Measurements from ENCODE around the gene GPC6.

The GPC6 gene

DNA sequence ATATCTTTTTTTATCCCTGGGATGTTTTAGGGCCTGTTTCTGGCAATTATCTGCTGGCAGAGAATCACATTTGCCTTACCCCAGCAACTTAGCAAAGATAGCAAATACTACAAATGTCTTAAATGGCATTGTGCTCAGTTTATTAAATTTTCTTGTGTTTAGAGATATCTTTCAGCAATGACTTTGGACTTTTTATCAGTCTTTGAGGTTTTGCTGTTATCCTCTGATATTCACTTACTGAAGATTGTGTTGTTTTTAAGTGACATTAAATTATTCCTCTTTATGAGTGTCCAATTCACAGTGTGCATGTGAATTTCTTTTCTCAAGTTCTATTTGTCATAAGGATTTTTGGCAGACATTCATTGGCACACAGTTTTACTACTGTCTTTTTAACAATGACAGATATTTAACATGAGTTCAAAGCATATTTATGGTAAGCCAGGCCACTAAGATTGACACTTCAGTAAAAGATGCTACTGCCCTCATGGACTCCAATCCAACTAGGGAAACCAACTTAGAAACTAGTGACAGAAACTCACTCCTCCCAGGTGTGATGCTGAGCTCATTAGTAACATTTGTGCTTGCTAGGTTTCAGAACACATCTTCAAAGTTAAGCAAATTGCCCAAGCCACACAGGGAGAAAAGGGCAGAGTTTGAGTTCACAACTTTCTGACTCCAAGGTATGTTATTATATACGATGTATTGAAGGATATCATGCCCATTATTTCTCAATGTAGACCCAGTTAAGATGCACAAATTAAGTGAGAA is 481.9 kb downstream of the GPC6 start:
- DNase-seq = peak; percentile 39

DNA sequence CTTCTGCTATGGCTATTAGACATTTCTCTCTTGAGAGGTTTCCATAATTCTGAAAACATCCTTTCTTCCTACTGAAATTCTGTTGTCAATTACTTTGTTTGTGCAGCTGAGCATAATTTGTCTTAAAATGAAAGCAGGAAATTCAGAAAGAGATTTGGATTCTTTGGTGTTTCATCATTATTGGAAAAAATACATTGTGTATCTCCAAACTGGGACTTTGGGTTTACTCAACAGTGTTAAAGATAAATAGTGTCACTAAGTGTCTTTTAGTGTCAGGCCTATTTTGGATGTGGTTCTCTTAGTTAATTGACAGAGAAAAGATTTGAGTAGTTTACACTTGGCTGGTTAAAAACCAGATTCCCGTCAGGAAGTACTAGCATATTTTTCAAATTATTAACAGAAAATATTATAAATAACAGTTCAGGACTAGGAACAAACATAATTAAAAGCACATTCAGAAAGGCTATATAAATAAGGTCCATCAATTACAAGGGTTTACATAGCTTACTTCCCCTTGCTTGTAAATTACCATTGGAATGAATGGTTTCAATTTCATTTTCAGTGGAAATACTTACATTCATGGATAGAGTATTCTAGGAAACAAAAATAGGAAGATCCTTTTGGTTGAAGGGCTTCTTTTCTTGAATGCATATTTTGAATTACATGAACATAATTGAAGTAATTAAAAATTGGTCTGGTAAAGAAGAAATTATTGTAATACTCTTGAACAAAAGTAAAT is 483.1 kb downstream of the GPC6 start:
- peak; percentile 61 for DNase-seq

DNA sequence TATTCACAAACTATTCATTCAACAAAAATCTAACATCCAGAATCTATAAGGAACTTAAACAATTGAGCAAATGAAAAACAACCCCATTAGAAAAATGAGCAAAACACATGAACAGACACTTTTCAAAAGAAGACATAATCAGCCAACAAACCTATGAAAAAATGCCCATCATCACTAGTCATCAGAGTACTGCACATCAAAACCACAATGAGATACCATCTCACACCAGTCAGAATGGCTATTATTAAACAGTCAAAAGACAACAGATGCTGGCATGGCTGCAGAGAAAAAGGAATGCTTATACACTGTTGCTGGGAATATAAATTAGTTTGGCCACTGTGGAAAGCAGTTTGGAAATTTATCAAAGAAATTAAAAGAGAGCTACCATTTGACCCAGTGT is 487.6 kb downstream of the GPC6 start:
- DNase-seq = no peak

DNA sequence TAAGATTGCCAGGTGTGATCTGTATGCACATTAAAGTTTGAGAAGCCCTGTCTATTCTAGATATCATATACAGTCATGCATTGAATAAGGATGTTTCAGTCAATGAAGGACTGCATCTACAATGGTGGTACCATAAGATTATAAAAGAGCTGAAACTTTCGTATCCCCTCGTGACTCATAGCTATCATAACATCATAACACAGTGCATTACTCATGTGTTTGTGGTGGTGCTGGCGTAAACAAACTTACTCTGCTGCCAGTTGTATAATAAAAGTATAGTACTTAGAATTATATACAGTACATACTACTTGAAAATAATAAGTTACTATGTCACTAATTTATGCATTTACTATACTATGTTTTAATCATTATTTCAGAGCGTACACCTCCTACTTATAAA is 489.3 kb downstream of the GPC6 start:
- no peak for DNase-seq

DNA sequence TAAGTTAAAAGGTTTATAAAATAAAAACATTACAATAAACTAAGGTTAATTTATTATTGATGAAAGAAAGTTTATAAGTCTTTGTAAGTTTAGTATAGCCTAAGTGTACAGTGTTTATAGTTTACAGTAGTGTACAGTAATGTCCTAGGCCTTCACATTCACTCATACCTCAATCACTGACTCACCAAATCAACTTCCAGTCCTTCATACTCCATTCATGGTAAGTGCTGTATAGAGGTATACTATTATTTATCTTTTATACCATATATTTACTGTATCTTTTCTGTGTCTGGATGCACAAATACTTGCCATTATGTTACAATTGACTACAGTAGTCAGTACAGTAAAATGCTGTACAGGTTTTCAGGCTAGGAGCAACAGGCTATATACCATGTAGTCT is 490.0 kb downstream of the GPC6 start:
- DNase-seq = no peak

DNA sequence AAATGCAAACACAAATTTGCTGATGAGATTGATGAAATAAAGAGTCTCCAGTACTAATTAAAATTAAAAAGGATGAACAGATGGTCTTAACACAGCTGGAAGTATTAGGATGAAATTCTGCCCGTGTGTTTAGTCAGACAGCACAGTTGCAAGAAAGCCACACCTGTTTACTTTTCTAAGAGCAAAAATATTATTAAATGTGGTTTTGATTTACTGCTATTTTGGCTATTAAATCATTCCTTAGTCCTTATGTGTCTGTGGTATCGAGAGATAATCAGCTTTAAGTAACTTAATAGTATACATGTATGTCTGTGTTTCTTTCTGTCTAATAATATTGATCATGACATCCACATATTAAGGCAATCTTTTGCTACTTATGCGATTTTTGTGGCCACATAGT is 494.9 kb downstream of the GPC6 start:
- no peak for DNase-seq

DNA sequence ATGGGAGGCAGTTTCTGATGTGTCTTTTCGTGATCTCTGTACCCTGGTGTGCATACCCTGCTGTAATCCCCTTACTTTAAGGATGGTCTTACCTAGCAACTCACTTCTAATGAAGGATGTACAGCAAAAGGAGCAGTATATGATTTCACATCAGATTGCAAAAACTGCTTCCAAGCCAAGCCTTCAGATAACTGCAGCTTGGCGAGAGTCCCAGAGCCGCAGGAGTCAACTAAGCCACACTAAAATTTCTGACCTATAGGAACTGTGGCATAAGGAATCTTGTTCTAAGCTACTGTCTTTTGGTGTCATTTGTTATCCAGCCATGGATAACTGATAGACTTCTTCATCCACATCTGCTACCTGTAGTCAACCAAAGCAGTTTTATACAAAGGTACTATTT is 496.7 kb downstream of the GPC6 start:
- peak; percentile 8 for DNase-seq

DNA sequence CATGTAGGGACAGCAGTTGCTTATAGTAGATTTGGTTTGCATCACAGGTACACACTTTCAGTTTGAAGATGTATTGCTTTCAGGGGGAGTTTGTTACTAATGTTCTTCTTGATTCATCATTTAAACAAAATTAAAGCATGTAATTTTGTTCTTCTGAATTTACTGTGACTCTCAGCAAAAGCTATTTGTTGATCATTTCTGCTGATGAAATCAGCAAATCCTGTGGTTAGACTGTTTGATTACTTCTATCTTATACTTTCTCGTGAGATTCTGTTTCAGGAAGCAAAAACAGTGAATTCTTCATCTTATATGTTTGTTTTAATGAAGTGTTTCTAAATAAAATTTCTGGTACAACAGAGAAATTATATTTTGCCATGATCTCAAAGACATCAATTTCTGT is 497.6 kb downstream of the GPC6 start:
- DNase-seq = no peak

DNA sequence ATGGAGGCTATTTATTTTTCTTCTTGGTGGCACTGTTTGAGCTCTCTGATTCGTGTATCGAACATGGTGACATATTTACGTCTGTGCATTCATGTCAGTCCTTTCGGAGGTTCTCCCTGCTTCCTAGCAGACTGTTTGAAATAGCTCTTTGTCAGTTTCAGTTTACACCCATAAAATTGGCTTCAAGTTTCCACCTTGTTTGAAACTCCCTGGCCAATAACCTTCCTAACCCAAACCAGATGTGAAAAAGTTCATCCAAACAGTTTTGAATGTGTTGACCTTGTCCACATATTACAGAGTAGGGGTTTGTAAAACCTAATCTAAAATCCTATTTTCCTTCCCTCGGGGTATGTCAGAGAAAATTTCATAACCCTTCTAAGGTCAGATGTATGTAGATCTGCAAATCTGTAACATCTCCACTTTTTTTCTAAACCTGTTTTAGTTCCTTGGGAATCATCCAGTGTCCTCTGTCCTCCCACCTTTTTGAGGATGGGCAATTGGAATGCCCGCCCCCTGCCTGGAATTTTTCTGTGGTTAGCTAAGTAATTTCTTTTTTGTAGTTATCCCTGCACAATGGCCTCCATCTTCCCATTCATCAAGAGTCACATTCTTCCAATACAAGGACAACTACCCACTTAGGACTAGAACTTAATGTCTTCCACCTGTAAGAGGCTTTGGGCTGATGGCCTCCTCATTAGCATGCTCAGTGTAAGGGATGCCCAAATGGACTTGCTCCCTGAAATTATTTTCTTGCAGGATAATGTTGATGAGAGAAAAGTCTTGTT is 499.8 kb downstream of the GPC6 start:
- no peak for DNase-seq

DNA sequence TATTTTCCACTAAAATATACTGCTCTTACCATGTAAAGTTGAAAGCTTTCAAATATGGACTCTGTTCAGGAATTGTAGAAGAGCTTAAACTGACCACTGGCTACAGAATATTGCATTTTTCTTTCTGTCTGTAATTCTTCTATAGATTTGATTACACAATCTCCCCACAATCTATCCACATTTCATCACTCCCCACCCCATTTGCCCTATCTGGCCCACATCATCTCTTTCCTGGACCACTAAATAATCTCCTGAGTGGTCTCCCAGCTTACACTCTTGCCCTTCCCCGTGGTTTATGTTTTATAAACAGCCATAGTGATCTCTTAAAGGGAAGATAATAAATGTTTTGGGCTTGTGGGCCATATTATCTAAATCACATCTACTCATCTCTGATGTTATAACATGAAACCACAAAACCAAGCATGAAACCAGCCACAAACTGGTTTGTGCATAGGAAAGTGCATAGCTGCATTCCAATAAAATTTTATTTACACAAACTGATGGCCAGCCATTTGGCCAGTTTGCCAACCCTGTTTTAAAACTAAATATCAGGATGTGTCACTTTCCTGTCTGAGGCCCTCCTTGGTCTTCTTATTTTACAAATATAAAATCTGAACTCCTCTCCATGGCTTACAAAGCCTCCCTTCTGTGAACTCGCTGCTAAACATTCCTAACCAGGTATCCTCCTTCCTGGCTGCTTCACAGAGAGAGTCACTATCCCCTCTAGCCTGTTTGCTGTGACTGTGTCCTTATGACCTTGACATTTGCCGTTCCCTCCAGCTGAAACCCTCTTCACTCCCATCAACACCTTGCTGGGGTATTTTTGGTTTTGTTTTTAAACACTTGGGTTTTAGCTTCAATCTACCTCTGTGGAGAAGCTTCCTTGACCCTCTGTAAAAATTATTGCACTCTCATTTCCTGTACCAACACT is 500.9 kb downstream of the GPC6 start:
- DNase-seq = no peak

DNA sequence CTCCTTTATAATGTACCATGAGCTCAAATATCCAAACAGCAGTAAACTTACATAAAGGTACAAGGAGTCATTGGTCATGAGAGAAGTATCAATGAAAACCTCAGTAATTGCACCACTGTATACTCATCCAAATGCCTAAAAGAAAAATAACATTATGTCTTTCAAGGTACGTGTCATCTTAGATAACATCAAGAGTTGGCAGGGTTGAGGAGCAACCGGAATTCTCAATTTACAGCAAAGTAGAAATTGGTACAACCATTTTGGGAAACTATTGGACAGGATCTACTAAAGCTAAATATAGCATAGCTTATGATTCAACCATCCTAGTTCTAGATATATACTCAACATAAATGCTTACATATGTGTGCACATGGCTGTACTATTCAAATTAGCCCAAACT is 502.8 kb downstream of the GPC6 start:
- DNase-seq = no peak

DNA sequence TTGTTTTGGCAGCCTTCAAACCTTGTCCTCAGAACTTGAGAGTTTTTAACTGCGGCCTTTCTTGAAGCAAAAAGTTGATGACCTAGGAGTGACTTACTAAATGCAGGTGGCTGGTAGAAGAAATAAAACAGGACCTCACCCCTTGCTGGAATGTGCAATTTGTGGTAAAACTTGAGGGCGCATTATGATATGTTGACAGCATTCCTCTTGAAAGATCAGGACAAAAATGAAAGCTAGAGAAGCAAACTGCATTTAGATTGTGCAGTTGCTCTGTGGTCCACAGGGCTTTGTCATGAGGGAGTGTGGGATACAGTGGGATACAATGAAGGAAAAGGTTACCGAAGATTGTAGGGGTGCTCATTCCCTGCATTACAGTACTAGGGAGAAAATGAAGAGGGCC is 504.2 kb downstream of the GPC6 start:
- DNase-seq = no peak

DNA sequence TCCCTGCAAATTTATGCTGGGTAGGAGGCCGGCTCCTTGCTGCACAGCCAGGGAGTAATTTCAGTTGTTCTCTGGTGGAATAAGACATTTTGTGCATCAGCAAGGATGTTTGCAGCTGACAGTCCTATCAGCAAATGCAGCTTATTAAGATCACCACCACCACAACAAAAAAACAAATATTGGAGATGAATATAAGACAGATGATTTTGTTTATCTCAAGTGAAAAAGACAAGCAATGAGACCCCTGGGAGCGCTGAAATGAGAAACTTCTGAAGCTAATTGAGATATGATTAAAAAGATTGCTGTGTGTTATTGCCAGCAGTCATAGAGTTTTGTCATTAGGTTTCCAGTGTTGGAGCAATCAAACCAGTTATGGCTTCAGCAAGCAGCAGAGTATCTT is 505.6 kb downstream of the GPC6 start:
- no peak for DNase-seq

DNA sequence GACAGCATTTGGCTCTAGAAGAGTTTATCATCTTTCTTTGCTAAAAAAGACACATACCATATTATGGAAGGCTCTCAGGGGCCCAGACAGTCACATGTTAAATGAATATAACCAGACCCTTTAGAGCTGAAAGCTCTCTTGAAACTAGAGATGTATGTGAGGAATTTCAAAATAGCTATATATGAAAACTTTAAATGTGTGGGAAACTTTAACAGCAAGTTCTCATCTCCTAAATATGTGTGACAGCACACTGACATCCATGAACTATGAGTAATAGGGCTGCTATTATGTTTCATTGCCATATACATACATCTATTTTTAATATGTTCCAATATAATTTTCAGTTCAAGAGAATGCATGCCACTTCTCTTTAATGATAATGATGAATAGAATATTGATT is 509.5 kb downstream of the GPC6 start:
- no peak for DNase-seq

DNA sequence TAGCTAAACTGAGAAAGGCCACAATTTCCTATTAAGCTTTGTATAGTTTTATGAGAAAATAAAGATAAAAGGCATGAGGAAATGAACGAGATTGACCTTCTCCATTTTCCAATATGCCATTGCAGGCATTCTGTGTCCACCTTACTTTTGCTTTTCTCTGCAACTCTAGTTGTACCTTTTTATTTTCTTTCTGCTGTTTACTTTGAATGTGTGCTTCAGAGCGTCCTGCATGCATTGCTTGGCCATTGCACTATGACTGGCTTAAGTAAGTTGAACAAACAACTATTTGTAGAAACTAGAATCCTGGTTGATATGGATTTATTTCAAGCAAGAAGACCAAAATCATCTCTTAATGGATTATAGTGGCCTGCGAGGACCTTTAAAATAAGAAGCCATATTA is 510.3 kb downstream of the GPC6 start:
- no peak for DNase-seq

DNA sequence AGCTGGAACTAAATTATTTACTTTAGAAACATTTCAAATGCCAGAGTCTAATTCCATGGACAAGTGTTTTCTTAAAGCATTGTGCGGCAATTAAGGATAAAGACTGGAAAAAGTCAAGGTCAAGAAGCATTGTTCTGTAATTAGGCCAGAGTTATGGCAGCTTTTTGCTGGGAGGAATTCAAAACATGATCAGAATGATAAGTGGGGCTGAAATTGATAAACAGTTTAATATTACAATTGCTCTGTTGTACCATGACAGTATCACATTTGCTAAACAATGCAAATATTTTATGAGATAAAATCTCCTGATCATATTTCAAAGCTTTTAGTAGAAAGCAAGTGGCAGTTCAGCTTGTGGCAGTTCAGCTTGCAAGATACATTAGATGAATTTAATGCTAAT is 513.7 kb downstream of the GPC6 start:
- DNase-seq = no peak

DNA sequence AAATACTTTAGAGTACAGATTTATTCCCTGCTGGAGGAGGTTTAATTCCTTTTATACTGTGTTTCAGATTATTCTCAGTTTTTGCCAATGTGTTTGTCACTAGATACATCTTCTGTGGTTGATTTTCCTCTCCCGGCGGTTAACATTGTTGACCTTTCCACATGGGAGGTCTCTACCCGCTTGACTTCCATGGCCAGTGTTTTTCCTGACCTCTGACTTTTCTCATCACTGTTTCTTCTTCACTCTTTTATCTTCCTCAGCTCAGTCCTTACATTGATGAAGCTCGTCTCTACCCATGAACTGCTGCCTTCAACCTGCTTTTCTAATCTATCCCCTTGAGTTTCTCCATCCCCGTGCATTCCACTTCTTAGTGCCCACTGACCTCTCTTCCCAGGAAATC is 517.4 kb downstream of the GPC6 start:
- DNase-seq = no peak

DNA sequence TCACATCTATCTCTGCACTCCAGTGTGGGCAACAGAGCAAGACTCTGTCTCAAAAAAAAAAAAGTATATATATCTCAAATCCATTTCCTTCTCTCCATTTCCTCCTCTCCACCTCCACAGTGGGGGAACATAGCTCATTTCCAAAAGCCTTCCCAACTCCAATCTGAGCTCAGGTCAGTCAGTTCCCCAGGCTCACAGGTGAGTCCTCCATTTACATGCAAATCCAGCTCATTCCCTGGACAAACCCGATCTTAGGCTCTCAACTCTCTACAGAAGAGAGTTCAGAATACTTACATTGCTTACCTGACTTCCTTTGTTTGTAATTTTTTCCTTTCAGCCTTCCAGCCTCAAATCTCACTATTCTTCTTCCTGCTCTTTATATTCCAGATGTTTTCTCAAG is 518.3 kb downstream of the GPC6 start:
- DNase-seq = no peak

DNA sequence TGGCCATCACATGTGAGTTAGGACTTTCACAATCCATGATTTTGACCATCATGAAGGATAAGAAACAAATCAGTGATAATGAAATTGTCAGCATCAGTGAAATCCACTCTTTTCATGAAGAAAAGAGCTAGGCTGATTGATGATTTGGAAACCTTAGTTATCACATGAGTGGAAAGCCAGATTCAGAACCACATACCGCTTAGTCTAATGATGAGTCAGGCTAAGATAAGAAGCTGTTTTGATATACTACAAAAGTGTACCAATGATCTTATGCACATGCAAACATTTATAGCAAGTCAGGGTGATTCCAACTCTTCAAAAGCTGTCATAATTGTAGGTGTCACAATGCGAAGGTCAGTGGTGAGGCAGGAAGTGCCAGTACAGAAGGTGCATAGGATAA is 519.3 kb downstream of the GPC6 start:
- DNase-seq = no peak

DNA sequence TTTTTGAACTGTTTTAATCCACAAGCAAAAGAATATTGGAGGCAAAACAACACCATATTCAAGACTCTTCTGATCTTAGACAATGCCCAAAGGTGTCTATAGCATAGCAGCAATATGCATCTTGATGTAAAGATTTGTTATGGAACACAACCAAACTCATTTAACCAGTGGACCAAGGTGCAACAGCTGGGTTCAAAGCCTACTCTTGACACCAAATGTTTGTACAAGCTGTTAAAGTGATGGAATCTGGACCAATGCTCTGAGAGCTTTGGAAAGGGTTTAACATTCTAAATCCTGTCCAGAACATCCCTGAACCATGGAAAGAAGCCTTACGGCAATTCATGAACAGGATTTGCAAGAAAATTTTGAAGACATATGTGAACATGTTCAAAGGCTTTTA is 520.0 kb downstream of the GPC6 start:
- DNase-seq = no peak

DNA sequence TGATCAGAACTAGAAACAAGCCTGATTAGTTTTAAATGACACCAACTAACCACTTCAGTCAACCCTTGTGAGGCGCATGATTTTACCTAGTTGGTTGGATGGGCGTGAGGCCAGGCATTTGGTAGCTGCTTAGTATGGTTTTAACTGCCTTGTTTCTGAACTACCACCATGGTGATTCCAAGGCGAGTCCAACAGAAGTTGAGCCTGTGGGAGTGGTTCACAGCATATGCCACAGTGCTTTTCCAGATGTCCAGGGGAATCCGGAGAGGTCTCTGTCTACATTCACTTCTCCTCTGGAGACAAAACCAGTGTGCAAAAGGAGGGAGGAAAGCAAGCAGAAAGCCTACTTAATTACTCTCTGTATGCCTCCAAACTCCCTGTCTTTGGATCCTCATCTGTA is 524.1 kb downstream of the GPC6 start:
- no peak for DNase-seq

DNA sequence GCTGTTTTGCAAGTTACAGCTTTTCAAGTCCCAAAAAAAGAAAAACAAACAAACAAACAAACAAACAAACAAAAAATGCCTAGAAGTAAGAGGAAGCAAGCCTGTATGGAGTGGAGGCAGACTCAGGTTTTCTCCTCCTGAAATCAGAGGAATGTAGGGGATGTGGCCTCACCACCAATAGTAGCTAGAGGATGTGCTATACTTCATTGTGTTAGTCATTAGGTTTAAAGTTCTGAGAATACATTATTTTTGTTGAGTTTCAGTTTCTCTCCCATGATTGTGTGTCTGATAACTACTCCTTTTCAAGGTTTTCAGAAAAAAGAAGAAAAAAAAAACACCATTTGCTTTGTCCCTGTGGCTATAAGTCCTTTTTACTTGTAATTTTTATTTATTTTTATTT is 524.5 kb downstream of the GPC6 start:
- DNase-seq = peak; percentile 3

DNA sequence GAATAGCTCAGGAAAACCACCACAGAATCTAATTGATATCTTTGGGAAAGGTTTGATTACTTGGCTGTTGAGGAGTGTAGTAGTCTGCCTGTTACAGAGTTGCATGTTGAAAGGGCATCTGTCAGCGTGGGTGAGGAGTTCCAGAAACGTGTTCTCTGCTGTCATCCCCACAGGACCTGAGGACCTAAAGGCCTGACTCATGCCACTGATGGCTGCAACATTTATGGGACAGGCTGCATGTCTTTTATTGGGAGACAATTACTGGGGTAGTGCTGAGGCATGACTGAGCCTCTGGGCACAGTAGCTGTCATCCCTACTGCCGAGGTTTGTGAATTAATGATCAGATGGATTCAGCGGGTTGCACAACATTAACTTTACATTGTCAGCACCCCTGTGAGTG is 525.9 kb downstream of the GPC6 start:
- DNase-seq = no peak
